HCT116 (cell line): ENCODE measurements around the gene EFCAB5. TPM values are rescaled to one million over a fixed set of nuclear protein-coding genes. Genes with fewer than 3 reads are reported as not detected.

Source experiments
- ATAC-seq: fragments of 200-7000 bp; cut with Tn5 transposase; 2 replicates; pipeline ENCODE4 v1.9.1; 2020; ENCODE audit warnings: mild to moderate bottlenecking, moderate library complexity
- BruUV-seq: library from RNA; stranded (reverse); fragments of 400-500 nt; replicated peaks from 2 replicates; lab custom pipeline; 2021; lab: Mats Ljungman, UMichigan
- CTCF ChIA-PET: fragments of 300-600 bp; sonication (Branson Sonifier 250); formaldehyde crosslinking; loops from one replicate; lab custom pipeline; 2021; ENCODE audit warnings: antibody characterized with exemption; lab: Charles Lee
- POLR2A ChIA-PET: fragments of 300-600, 350-600 bp; sonication (Branson Sonifier 250); formaldehyde crosslinking; loops from one replicate; lab custom pipeline; 2021; ENCODE audit warnings: antibody characterized with exemption; lab: Charles Lee
- RAD21 ChIA-PET, 2 experiments: fragments of 300-600 bp; sonication (Branson Sonifier 250); formaldehyde crosslinking; loops; one replicate each; lab custom pipeline; 2023; ENCODE audit warnings: low total read pairs in 2 of 2; ENCODE audit not compliant: uncharacterized antibody in 2 of 2, unreplicated experiment in 2 of 2, low non-redundant PET in 1 of 2; lab: Charles Lee
- DNase-seq: peaks from one replicate; pipeline ENCODE4 v3.0.0-alpha.2; 2010; ENCODE audit warnings: low read depth, low spot score
- H2AFZ ChIP-seq: fragments of 200-600 bp; shearing (Covaris generic), sonication (generic); 2 replicates; pipeline ENCODE4 v1.6.1; 2017; ENCODE audit warnings: low read depth, mixed run types, mixed read lengths, antibody characterized with exemption, low read length; ENCODE audit not compliant: poor library complexity, severe bottlenecking
- H3K27ac ChIP-seq: 2 replicates; pipeline ENCODE4 v1.5.1; 2012; ENCODE audit warnings: low read depth, low read length
- H3K27me3 ChIP-seq: fragments of 200-600 bp; sonication (generic); 2 replicates; pipeline ENCODE4 v1.6.1; 2016; ENCODE audit warnings: mixed run types, low read length, mixed read lengths; ENCODE audit not compliant: insufficient read depth
- H3K36me3 ChIP-seq, 2 experiments: fragments of 200-500 bp in 1 of 2; fragments of 200-600 bp in 1 of 2; sonication (Bioruptor generic) in 1 of 2; sonication (generic) in 1 of 2; 2 replicates each; pipeline versions ENCODE4 v1.5.1 to v1.6.1; 2014 to 2016; ENCODE audit warnings: low read length in 2 of 2, inconsistent platforms in 1 of 2, mixed read lengths in 1 of 2, mixed run types in 1 of 2; ENCODE audit not compliant: insufficient read depth in 2 of 2, control insufficient read depth in 1 of 2
- H3K4me1 ChIP-seq, 2 experiments: fragments of 200-600 bp in 1 of 2; sonication (generic) in 1 of 2; 2 replicates each; pipeline versions ENCODE4 v1.5.1 to v1.6.1; 2012 to 2017; ENCODE audit warnings: low read length in 2 of 2, inconsistent platforms in 1 of 2, mild to moderate bottlenecking in 1 of 2, mixed read lengths in 1 of 2, mixed run types in 1 of 2, moderate library complexity in 1 of 2; ENCODE audit not compliant: insufficient read depth in 2 of 2, control insufficient read depth in 1 of 2
- H3K4me2 ChIP-seq: fragments of 200-600 bp; sonication (generic); 2 replicates; pipeline ENCODE4 v1.6.1; 2017; ENCODE audit warnings: mixed run types, low read length, mixed read lengths
- H3K4me3 ChIP-seq, 2 experiments: fragments of 200-600 bp in 1 of 2; sonication (generic) in 1 of 2; replicated peaks in 1 of 2; 2 replicates each; pipeline ENCODE4 v1.5.1; 2011 to 2016; ENCODE audit warnings: low read length in 2 of 2, control low read depth in 1 of 2, low read depth in 1 of 2, mild to moderate bottlenecking in 1 of 2, mixed read lengths in 1 of 2, mixed run types in 1 of 2
- H3K79me2 ChIP-seq: fragments of 200-600 bp; sonication (generic); 2 replicates; pipeline ENCODE4 v1.6.1; 2017; ENCODE audit warnings: mild to moderate bottlenecking, mixed run types, low read length, moderate library complexity, mixed read lengths; ENCODE audit not compliant: insufficient read depth
- H3K9ac ChIP-seq: fragments of 200-600 bp; sonication (generic); 2 replicates; pipeline ENCODE4 v1.6.1; 2016; ENCODE audit warnings: low read length, mixed read lengths
- H3K9me2 ChIP-seq: fragments of 200-600 bp; sonication (generic), shearing (Covaris generic); 2 replicates; pipeline ENCODE4 v1.6.1; 2017; ENCODE audit warnings: mixed run types, mild to moderate bottlenecking, moderate library complexity; ENCODE audit not compliant: insufficient read depth
- H3K9me3 ChIP-seq, 2 experiments: fragments of 200-500 bp in 1 of 2; fragments of 200-600 bp in 1 of 2; sonication (Bioruptor generic) in 1 of 2; sonication (generic) in 1 of 2; 2 replicates each; pipeline ENCODE4 v1.6.1; 2014 to 2017; ENCODE audit warnings: low read length in 2 of 2, mixed read lengths in 2 of 2, inconsistent platforms in 1 of 2, low read depth in 1 of 2, mild to moderate bottlenecking in 1 of 2, mixed run types in 1 of 2, moderate library complexity in 1 of 2; ENCODE audit not compliant: control insufficient read depth in 1 of 2, insufficient read depth in 1 of 2
- H4K20me1 ChIP-seq: fragments of 200-600 bp; sonication (generic), shearing (Covaris generic); 2 replicates; pipeline ENCODE4 v1.6.1; 2017; ENCODE audit warnings: mixed run types, mild to moderate bottlenecking, moderate library complexity; ENCODE audit not compliant: insufficient read depth
- CBX3 ChIP-seq: IDR thresholded peaks from 2 replicates; pipeline ENCODE4 v1.6.1; 2012; ENCODE audit warnings: low read depth
- EGR1 ChIP-seq: IDR thresholded peaks from 2 replicates; pipeline ENCODE4 v1.6.1; 2012; ENCODE audit warnings: low read depth
- EZH2 ChIP-seq: fragments of 200-600 bp; sonication (generic); IDR thresholded peaks from 2 replicates; pipeline ENCODE4 v1.6.1; 2017; ENCODE audit warnings: antibody characterized with exemption, mixed run types
- MAX ChIP-seq: IDR thresholded peaks from 2 replicates; pipeline ENCODE4 v1.6.1; 2012
- RAD21 ChIP-seq: IDR thresholded peaks from 2 replicates; pipeline ENCODE4 v1.6.1; 2012; ENCODE audit warnings: low read depth, mild to moderate bottlenecking
- REST ChIP-seq: IDR thresholded peaks from 2 replicates; pipeline ENCODE4 v1.6.1; 2012; ENCODE audit warnings: low read depth
- intact Hi-C: fragments of 100-400 bp; cut with micrococcal nuclease; formaldehyde crosslinking; loops from 2 replicates; pipeline ENCODE4 v1.10.0; 2022
- total RNA-seq: library from RNA; stranded (reverse); gene quantifications from one replicate; pipeline ENCODE4 v1.2.1, GENCODE V29; 2021; ENCODE audit not compliant: unreplicated experiment

EFCAB5 gene
- total RNA-seq, 1 experiment from 2014 or later: 0.17 TPM

DNA sequence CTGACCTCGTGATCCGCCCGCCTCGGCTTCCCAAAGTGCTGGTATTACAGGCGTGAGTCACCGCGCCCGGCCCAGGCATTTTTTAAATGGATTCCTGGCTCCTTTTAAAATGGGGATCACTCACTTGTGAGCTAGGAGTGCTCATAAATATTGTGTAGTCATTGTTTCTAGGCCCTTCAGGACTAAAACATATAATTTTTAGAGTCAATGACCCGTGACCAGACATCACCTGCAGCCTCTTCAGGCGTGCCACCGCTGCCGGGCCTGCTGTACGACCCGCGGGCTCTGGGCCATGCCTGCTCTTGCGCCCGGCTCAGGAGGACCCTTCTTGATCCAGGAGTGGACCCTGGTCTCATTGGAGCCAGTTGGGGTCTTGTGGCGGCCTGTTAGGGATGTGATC, 30.8 kb downstream of the EFCAB5 start:
- TF ChIP-seq REST: no peak
- TF ChIP-seq EGR1: no peak
- no peak for TF ChIP-seq MAX
- TF ChIP-seq EZH2: no peak
- no peak for TF ChIP-seq CBX3
- H2AFZ ChIP-seq: no peak overlapping the region
- CTCF ChIA-PET: interaction anchor here (0.7 kb wide), 1 partner anchor 865 kb away, joined by 3 read pairs; no protein-coding TSS in a partner anchor
- H3K9me3 ChIP-seq: no peaks in the 10 kb centered on the region
- no peak overlapping the region for H3K9ac ChIP-seq
- H3K4me2 ChIP-seq: no peak overlapping the region
- POLR2A ChIA-PET: no interaction called here
- no peaks in the 10 kb centered on the region for H3K36me3 ChIP-seq
- no peak overlapping the region for H3K4me3 ChIP-seq
- no peaks in the 10 kb centered on the region for H3K79me2 ChIP-seq
- RAD21 ChIA-PET: no interaction called here
- H3K9me2 ChIP-seq: no peaks in the 10 kb centered on the region
- H3K27me3 ChIP-seq: no peaks in the 10 kb centered on the region
- no peak for DNase-seq
- no peaks in the 10 kb centered on the region for H4K20me1 ChIP-seq
- no peak overlapping the region for H3K27ac ChIP-seq
- H3K4me1 ChIP-seq: no peaks in the 10 kb centered on the region
- BruUV-seq: no TSS peak
- intact Hi-C loops: no loop called here
- ATAC-seq: no peak

GRCh38 chr17:29973005-29973404, 31.6 kb downstream of the EFCAB5 start:
- Histone ChIP-seq H4K20me1 (no peaks in the 10 kb centered on the region), H3K79me2 (no peaks in the 10 kb centered on the region), H3K27me3 (no peaks in the 10 kb centered on the region), H3K9me2 (no peaks in the 10 kb centered on the region), H2AFZ (no peak overlapping the region), H3K9me3 (no peaks in the 10 kb centered on the region), H3K27ac (no peak overlapping the region), H3K36me3 (no peaks in the 10 kb centered on the region), H3K9ac (no peak overlapping the region), H3K4me2 (no peak overlapping the region), H3K4me1 (no peaks in the 10 kb centered on the region), H3K4me3 (no peak overlapping the region)
- BruUV-seq: no TSS peak
- ATAC-seq (no peak), DNase-seq (no peak)
- RAD21 ChIA-PET: no interaction called here
- POLR2A ChIA-PET: no interaction called here
- no peak for TF ChIP-seq RAD21
- CTCF ChIA-PET: interaction anchor here (0.7 kb wide), 1 partner anchor 15 kb away, joined by 4 read pairs; no protein-coding TSS in a partner anchor
- intact Hi-C loops: no loop called here
